Mesodermal cell (in vitro differentiated cells): Measurements from ENCODE around the gene CLPSL2.

Experiments
- H3K27ac ChIP-seq: 2 replicates; pipeline ENCODE4 v1.7.0; 2013; ENCODE audit warnings: mild to moderate bottlenecking, low read depth, low read length, moderate library complexity; ENCODE audit not compliant: severe bottlenecking
- H3K36me3 ChIP-seq: 2 replicates; pipeline ENCODE4 v1.7.1; 2013; ENCODE audit warnings: mild to moderate bottlenecking, low read length, moderate library complexity; ENCODE audit not compliant: control insufficient read depth, insufficient read depth
- H3K4me1 ChIP-seq: one replicate; pipeline ENCODE4 v1.7.1; 2013; ENCODE audit warnings: mild to moderate bottlenecking, low read length; ENCODE audit not compliant: insufficient read depth, control insufficient read depth, poor library complexity, severe bottlenecking
- H3K4me3 ChIP-seq: 2 replicates; pipeline ENCODE4 v1.7.0; 2013; ENCODE audit warnings: low read length, control low read depth, mild to moderate bottlenecking; ENCODE audit not compliant: insufficient read depth, poor library complexity, severe bottlenecking; ENCODE audit errors: extremely low read depth
- H3K9me3 ChIP-seq: 2 replicates; pipeline ENCODE4 v1.7.1; 2013; ENCODE audit warnings: mild to moderate bottlenecking, low read length, moderate library complexity; ENCODE audit not compliant: control insufficient read depth
- WGBS, 2 experiments: methylation state at CpG; one replicate each; pipeline ENCODE4 v1.1.5; 2013; ENCODE audit warnings: missing lambda C conversion rate in 2 of 2; ENCODE audit not compliant: insufficient coverage in 2 of 2; 5-methylcytosine and 5-hydroxymethylcytosine counted together

Gene CLPSL2

DNA sequence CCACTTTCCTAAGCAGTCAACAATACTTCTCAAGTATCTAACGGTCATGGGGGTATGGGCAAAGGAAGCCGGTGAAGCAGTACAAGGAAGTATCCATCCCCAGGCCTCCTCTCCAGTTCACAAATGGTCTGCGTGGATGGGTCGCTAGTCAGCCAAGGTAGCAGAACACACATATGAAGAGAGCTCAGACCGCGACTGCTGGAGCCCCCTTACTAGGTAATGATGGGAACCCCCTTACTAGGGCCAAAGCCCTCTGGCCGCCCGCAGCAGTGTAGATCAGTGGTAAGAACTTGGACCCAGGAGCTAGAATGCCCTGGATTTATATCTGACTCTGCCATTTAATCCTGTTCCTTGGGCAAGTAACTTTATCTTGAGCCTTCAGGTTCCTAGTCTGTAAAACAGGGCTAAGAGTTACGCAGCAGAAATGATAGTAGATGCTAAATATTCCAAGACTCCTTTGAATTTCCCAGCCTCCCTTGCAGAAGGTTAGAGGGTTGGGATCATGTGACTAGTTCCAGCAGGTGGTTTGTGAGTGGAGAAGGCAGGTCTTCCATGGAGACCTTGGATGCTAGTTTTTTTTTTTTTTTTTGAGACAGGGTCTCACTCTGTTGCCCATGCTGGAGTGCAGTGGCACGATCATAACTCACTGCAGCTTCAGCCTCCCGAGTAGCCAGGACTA lies 2.1 kb upstream of the CLPSL2 start:
- no peaks in the 10 kb centered on the region for H3K9me3 ChIP-seq
- WGBS, 2 experiments, result 72 to 86% methylated on average over 7 to 11 of the region's 11 CpGs
- no peak overlapping the region for H3K4me3 ChIP-seq
- no peaks in the 10 kb centered on the region for H3K4me1 ChIP-seq
- H3K36me3 ChIP-seq, result no peaks in the 10 kb centered on the region
- H3K27ac ChIP-seq, result no peak overlapping the region

DNA sequence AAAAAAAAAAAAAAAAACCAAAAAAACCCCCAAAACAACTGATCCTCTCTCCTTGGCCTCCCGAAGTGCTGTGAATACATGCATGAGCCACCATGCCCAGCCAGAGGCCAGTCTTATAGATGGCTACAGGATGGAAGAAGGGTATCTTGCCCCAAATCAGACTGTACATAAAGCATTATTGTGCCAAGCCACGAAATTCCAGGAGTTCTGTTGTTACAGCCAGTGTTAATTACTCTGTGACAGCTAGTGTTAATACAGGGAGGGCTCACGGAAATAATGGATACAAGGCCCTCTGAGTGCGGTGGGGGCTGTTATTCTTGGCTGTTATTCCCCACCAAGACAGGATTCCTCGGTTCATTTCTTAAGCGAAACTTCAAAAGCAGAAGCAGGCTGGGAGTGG lies 1.4 kb upstream of the CLPSL2 start:
- Histone ChIP-seq H3K4me1 (no peaks in the 10 kb centered on the region), H3K9me3 (no peaks in the 10 kb centered on the region), H3K36me3 (no peaks in the 10 kb centered on the region), H3K27ac (no peak overlapping the region), H3K4me3 (no peak overlapping the region)
- 88 to 93% methylated on average over 5 of the region's 6 CpGs for WGBS, 2 experiments

DNA sequence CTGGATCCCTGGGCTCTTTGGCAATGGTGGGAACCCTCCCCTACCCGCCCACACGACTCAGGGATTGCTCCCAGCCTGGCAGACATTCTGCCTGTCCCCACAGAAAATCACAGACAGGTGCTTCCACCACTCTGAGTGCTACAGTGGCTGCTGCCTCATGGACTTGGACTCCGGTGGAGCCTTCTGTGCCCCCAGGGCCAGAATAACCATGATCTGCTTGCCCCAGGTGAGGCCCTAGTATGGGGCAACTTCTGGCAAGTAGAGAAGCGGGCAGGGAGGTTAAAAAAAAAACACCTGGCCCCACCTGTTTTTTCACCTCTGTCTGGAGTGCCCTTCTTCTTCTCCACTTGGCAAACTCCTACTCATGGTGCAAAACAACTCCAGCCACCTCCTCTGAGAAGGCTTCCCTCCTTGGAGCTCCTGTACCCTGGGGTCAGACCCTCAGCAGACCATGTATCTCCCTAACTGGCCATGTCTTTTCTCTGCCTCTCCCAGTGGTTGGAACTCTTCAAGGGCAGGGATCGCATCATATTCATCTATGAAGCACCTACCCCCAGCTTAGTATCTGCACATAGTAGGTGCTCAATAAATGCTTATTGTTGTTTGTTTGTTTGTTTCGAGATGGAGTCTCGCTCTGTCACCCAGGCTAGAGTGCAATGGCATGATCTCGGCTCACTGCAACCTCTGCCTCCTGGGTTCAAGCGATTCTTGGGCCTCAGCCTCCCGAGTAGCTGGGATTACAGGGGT lies 1.1 kb downstream of the CLPSL2 start:
- no peaks in the 10 kb centered on the region for H3K9me3 ChIP-seq
- H3K36me3 ChIP-seq, result no peaks in the 10 kb centered on the region
- H3K4me3 ChIP-seq, result no peak overlapping the region
- no peak overlapping the region for H3K27ac ChIP-seq
- WGBS, 2 experiments, result 87 to 94% methylated on average over 8 to 9 of the region's 10 CpGs
- no peaks in the 10 kb centered on the region for H3K4me1 ChIP-seq

DNA sequence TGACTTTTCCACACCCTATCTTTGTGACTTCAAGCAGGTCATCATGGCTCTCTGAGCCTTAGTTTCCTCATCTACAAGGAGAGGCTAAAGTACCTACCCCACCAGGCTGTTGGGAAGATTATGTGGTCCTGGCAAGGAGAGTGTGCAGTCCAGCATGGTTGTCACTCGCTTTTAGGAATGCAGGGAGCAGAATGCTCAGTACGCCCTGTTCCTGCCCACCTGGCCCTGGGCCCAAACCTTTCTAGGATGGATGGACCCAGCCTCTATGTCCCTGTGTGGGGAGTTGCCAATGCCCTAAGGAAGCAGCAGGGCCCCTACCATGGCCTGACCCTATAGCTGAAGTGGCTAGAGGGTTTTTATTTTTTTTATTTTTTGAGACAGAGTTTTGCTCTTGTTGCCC lies 2.0 kb downstream of the CLPSL2 start:
- WGBS, 2 experiments, result 93 to 95% methylated on average over 2 of the region's 2 CpGs
- no peak overlapping the region for H3K27ac ChIP-seq

DNA sequence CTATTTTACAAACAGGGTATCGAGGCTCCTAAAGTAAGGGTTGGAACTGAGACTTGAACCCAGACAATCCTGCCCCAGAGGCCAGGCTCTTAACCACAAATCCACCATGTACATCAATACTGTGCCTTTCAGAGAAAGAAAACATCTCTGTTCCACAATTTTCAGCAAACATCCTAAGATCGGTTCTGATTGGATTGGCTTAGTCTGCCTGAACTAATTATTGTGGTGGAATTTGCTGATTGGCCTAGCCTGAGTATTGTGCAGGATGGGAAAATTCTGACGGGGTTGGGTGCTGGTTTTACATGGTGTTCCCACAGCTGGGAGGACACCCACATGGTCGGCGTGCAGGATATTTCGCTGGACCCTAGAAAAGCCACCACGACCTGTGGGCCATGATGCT lies 4.3 kb downstream of the CLPSL2 start, which contains the start of gene CLPSL1:
CLPSL1 (plus strand) TSS at position 301 of the 400 bp plus-strand sequence; CDS start at position 393, 92 bp downstream.
- Histone ChIP-seq H3K4me1 (no peaks in the 10 kb centered on the region), H3K36me3 (no peaks in the 10 kb centered on the region), H3K27ac (no peak within 1 kb of the TSS), H3K4me3 (no peak within 1 kb of the TSS), H3K9me3 (no peaks in the 10 kb centered on the region)
- WGBS, 2 experiments, result 79 to 87% methylated on average over 2 to 3 of the region's 7 CpGs

More for the DNA sequence above, 2.0 kb downstream of the CLPSL2 start:
- Histone ChIP-seq H3K36me3 (no peaks in the 10 kb centered on the region), H3K9me3 (no peaks in the 10 kb centered on the region), H3K4me1 (no peaks in the 10 kb centered on the region), H3K4me3 (no peak overlapping the region)

DNA sequence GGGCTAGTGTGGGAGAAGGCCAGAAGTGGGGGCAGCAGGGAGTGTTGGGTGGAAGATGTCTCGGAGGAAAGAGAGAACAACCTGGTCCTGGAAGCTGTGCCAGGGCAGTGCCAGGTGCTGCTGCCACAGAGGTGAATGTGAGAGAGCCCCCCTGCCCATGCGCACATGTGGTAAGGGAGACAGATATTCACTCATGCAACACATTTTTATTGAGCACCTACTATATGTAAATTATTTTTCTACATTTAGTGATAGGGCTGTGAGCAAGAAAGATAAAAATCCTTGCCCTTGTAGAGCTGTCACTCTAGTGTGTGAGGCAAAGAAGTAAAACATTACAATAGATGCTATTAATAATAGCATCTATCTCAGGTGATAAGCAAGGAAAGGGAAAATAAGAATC lies 4.9 kb downstream of the CLPSL2 start:
- Histone ChIP-seq H3K4me3 (no peak overlapping the region), H3K36me3 (no peaks in the 10 kb centered on the region), H3K9me3 (no peaks in the 10 kb centered on the region), H3K4me1 (no peaks in the 10 kb centered on the region), H3K27ac (no peak overlapping the region)
- WGBS, 2 experiments, result 83 to 100% methylated on average over 1 of the region's 2 CpGs

DNA sequence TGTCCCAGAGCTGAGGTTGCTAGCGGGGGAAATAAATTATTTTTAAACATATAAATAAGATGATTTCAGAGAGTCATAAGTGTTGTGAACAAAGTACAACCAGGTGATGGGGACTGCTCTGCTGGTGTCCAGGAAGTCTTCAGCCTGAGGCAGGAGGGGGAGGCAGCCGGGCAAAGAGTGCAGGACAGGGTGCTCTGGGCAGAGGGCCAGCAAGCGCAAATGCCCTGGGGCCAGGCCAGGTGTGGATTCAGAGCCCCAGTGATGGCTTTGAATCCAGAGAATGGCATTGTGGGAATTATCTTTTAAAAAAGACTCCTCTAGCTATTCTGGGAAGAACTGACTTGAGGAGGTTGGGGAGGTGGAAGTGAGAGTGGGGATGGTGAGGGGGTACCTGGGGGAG lies 6.0 kb downstream of the CLPSL2 start:
- H3K9me3 ChIP-seq, result no peaks in the 10 kb centered on the region
- H3K4me1 ChIP-seq, result no peaks in the 10 kb centered on the region
- 95 to 97% methylated on average over 2 of the region's 3 CpGs for WGBS, 2 experiments
- H3K36me3 ChIP-seq, result no peaks in the 10 kb centered on the region
- H3K4me3 ChIP-seq, result no peak overlapping the region
- H3K27ac ChIP-seq, result no peak overlapping the region

DNA sequence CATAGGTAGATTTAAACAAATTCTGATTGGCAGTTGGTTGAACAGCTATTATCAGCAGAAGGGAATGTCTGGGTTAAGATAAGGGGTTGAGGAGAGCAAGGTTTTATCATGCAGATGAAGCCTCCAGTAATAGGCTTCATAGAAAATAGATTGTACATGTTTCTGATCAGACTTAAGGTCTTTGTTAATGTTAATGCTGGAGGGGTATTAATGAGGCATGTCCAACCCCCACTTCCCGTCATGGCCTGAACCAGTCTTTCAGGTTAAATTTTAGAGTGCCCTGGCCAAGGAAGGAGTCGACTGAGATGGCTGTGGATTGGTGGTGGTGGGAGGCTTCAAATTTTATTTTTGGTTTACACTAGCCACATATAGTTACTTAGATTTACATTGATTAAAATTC lies 7.8 kb downstream of the CLPSL2 start:
- H3K36me3 ChIP-seq, result no peaks in the 10 kb centered on the region
- no CpG with 5 or more reads among the region's 2 CpGs for WGBS, 2 experiments
- H3K27ac ChIP-seq, result no peak overlapping the region
- H3K4me1 ChIP-seq, result no peaks in the 10 kb centered on the region
- no peak overlapping the region for H3K4me3 ChIP-seq
- H3K9me3 ChIP-seq, result no peaks in the 10 kb centered on the region

DNA sequence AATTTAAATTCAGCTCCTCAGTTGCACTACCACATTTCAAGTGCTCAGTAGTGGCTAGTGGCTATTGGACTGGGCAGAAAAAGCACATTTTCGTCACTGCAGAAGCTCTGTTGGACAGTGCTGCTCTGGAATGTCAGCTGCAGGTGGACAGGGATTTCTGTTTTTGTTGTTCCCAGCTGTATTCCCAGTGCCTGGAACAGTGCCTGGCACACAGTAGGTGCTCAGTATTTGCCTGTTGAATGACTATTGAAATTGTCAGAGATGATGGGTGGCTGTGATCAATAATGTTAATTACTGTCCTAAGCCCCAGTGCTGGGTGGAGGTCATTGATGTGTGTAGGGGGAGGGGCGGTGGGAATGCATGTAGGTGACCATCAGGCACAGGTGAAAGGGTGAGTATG lies 9.9 kb downstream of the CLPSL2 start:
- Histone ChIP-seq H3K4me3 (no peak overlapping the region), H3K27ac (no peak overlapping the region), H3K9me3 (no peaks in the 10 kb centered on the region), H3K36me3 (no peaks in the 10 kb centered on the region), H3K4me1 (no peaks in the 10 kb centered on the region)
- WGBS, 2 experiments, result 86 to 89% methylated on average over 2 of the region's 2 CpGs

DNA sequence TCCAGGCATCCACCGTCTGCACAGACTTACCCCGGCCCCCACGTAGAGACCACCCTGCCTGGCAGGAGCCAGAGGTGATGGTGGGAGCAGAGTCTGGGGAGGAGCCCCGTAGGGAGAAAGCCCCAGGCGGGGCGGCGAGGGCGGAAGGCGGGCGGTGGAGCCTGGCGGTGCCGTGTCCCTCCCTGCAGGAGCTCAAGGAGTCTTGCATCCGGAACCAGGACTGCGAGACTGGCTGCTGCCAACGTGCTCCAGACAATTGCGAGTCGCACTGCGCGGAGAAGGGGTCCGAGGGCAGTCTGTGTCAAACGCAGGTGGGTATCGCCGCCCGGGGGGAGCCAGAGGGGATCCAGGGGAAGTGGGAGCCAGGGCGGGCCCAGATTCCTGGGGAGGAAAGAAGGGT lies 10.4 kb downstream of the CLPSL2 start:
- no peaks in the 10 kb centered on the region for H3K9me3 ChIP-seq
- no peaks in the 10 kb centered on the region for H3K36me3 ChIP-seq
- H3K27ac ChIP-seq, result no peak overlapping the region
- 87 to 93% methylated on average over 25 of the region's 25 CpGs for WGBS, 2 experiments
- H3K4me1 ChIP-seq, result no peaks in the 10 kb centered on the region
- H3K4me3 ChIP-seq, result no peak overlapping the region
